T-helper 2 cell treated with Interferon-gamma antibody and Interleukin-4, amounts not matched to agents 100 ng/mL and 5 ng/mL, for 36 hours (primary cell): ENCODE data around the gene EPM2AIP1. TPM values are rescaled to one million over a fixed set of nuclear protein-coding genes. Genes with fewer than 3 reads are reported as not detected.
"Not testable (repeated sequence)": the region's sequence is repeated elsewhere in the genome, so short reads cannot be mapped to it uniquely, and the experiment has no call there.

Source experiments
- intact Hi-C: fragments of 100-400 bp; cut with micrococcal nuclease; formaldehyde crosslinking; loops from one replicate; pipeline ENCODE4 v1.15.1; 2023
- total RNA-seq: library from RNA; stranded (reverse); gene quantifications from 2 replicates; pipeline ENCODE4 v1.2.3, GENCODE V29; 2022

Gene EPM2AIP1
- total RNA-seq, 1 donor from 2014 or later = 24.4 TPM

- intact Hi-C loops = loop anchor here (1.0 to 2.0 kb wide), 4 partner anchors 23 to 1171 kb away; partner anchors contain the start of gene OXSR1
These were observed 674 bp upstream of the EPM2AIP1 start, which contains the start of gene MLH1 for GRCh38 chr3:36993326-36994283. TSS of gene MLH1 (plus strand) at chr3:36993518. CDS start at chr3:36993548, 30 bp downstream.

DNA sequence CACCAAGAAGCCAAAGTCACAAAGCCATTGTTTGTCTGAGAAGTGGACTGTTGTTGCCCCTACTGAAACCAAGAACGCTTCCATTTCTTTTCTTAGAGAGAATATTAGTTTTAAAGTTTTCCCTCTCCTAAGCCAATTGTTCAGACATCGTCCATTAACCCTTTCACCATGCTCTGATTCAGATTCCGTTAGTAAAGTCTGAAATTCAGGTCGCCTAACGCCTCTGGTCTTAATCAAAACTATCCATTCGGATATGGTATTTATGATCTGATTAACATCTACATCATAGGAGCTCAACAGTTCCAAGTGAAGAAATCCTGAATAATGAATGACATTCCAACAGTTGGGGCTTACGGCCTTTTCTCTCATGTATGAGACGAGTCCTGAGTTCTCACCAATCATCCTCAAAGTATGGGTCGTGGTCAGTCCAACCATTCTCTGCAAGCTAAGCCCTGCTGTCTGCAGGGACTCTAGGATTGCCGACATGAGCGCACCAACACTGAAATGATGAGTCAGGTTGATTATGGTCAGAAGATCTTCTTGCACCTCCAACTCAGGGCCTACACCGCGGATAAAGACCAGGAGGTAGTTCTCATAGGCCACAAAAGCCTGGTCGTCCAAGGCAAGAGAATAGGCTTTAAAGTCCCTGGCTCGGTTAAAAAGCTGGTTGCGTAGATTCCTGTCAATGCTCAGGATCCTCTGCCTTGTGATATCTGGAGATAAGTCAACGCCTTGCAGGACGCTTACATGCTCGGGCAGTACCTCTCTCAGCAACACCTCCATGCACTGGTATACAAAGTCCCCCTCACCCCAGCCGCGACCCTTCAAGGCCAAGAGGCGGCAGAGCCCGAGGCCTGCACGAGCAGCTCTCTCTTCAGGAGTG, 767 bp downstream of the EPM2AIP1 start:
- intact Hi-C loops = loop anchor here (2.0 kb wide), 1 partner anchor 1173 kb away; the partner anchor contains the start of gene OXSR1

DNA sequence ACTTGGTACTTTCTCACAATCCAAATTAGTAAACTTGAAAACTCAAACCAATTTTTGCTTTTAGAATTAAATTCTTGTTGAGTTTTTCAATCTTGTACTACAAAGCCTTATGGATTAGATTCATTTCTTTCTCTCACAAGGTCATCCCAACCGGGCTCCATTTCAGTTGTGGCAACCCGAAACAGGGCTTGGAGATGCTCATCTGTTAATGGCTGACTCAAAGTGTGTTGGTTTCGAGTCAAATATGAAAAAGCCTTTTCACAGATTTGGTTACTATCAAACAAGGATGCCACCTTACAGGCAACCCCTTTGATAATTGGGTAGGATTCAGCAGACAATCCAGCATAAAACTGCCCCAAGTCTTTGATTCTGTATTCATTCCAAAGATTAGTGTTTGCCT, 1.8 kb downstream of the EPM2AIP1 start:
- intact Hi-C loops = no loop called here

GRCh38 chr3:36989568-36989967, 3.4 kb downstream of the EPM2AIP1 start:
- intact Hi-C loops = no loop called here

DNA sequence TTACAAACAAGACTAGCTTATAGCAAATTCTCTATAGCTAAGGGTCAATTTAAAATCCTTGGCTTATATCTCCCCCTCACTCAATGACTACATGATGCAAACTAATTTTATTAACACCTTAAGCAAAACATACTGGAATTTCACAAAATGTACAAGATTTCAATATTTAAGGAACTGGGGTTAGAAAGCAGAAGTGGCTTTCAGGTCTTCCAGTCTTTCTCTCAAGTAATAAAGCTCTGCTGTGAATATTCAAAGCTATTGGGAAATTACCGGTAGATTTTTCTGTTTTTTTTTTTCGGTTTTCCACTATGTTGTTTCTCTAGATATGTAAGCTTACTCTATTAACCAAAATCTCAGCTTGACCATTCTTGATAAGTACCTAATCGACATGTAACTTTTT, 3.9 kb downstream of the EPM2AIP1 start:
- intact Hi-C loops = no loop called here

DNA sequence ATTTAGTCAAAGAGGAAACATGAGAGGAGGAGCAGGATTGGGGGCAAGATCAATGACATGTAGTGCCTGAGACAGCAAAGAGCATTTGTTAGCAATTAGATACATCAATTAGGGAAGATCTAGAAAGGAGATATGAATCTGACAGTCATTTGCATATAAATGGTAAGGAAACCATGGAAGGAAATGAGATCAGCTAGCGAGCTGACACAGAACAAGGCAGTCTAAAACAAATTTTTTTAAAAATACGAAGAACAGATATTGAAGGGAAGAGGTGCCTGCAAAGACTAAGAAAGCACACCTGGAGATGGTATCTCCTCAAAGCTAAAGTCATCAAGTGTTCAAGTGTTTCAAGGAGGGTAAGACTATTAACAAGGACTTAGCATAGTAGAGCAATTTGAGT, 4.6 kb downstream of the EPM2AIP1 start:
- intact Hi-C loops = no loop called here

GRCh38 chr3:36981006-36981405, 11.9 kb downstream of the EPM2AIP1 start:
- intact Hi-C loops = no loop called here

DNA sequence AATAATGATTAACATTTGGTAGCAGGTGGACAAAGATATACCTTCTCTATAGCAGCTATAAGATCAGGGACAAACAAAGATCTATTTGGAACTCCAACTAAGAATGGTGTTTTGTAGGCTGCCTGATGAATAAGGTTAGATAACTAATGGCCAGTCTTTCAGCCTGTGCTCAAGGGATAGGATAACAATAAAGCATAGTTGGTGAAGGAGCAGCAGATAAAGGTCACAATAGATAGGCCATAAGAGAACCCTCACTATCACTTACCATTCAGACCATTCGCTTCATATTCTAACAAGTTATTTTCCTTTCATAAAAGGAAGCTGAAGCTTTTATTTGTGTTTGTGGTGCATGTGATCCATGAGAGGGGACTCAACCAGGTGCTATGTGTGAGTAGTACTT, 19.8 kb downstream of the EPM2AIP1 start:
- intact Hi-C loops = no loop called here

DNA sequence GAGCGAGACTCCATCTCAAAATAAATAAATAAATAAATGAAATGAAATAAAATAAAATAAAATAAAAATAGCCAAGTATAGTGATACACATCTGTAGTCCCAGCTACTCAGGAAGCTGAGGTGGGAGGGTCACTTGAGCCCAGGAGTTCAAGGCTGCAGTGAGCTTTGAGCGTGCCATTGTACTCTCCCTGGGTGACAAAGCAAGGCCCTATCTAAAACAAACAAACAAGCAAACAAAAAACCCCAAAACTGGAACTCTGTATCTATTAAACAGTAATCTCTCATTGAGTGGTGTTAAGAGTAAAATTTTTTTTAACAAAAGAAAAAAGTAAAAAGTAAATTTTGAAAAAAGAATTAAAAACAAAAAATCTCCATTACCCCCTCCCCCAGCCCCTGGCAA, 20.8 kb downstream of the EPM2AIP1 start:
- intact Hi-C loops = no loop called here

GRCh38 chr3:36969540-36970432, 23.1 kb downstream of the EPM2AIP1 start:
- intact Hi-C loops = loop anchor here (1.0 kb wide), 1 partner anchor 24 kb away; the partner anchor contains the start of genes EPM2AIP1 and MLH1

GRCh38 chr3:36969085-36969484, 23.8 kb downstream of the EPM2AIP1 start:
- intact Hi-C loops = no loop called here

DNA sequence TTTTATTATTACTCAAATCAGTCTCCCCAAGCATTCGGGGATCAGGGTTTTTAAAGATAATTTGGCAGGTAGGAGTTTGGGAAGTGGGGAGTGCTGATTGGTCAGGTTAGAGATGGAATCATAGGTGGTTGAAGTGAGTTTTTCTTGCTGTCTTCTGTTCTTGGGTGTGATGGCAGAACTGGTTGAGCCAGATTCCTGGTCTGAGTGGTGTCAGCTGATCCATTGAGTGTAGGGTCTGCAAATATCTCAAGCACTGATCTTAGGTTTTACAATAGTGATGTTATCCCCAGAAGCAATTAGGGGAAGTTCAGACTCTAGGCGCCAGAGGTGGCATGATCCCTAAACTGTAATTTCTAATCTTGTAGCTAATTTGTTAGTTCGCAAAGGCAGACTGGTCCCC, 27.5 kb downstream of the EPM2AIP1 start:
- intact Hi-C loops = no loop called here

DNA sequence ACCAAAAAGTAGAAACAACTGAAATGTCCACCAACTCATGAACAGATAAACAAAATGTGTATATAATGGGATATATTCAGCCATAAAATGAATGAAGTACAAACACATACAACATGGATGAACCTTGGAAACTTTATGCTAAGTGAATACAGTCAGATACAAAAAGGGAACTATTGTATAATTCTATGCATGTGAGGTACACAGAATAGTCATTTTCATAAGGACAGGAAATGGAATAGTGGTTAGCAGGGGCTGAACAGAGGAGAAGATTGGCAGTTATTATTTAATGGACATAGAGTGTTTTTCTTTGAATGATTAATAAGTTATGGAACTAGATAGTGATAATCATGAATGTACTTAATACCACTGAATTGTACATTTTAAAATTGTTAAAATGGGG, 28.1 kb downstream of the EPM2AIP1 start:
- intact Hi-C loops = no loop called here

GRCh38 chr3:36964331-36964730, 28.6 kb downstream of the EPM2AIP1 start:
- intact Hi-C loops = no loop called here

DNA sequence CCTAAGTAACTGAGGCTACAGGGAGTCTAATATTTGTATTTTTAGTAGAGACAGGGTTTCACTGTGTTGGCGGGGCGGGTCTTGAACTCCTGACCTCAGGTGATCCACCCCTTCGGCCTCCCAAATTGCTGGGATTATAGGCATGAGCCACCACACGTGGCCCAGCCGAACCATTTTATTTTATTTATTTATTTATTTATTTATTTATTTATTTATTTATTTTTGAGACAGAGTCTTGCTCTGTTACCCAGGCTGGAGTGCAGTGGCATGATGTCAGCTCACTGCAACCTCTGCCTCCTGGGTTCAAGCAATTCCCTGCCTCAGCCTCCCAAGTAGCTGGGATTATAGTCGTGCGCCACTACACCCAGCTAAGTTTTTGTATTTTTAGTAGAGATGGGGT, 29.9 kb downstream of the EPM2AIP1 start:
- intact Hi-C loops = not testable (repeated sequence)

GRCh38 chr3:36960502-36960901, 32.4 kb downstream of the EPM2AIP1 start:
- intact Hi-C loops = no loop called here

GRCh38 chr3:36959821-36960220, 33.1 kb downstream of the EPM2AIP1 start:
- intact Hi-C loops = loop anchor here (2.0 kb wide), 2 partner anchors 47 to 91 kb away; no protein-coding TSS in a partner anchor

- intact Hi-C loops = loop anchor here (1.0 to 2.0 kb wide), 5 partner anchors 45 to 229 kb away; no protein-coding TSS in a partner anchor
These were observed 34.9 kb downstream of the EPM2AIP1 start for GRCh38 chr3:36957862-36958686.

GRCh38 chr3:36957063-36957462, 35.9 kb downstream of the EPM2AIP1 start:
- intact Hi-C loops = no loop called here

DNA sequence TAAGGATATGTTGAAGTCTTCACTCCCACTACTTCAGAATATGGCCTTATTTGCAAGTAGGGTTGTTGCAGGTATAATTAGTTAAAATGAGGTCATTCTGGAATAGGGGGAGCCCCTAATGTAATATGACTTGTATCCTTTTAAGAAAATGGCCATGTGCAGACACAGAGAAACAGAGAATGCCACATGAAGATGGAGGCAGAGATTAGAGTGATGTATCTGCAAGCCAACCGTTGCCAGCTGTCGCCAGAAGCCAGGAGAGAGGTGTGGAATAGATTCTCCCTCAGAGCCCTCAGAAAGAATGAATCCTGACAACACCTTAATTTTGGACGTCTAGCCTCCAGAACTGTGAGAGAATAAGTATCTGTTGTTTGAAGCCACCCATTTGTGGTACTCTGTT, 36.8 kb downstream of the EPM2AIP1 start:
- intact Hi-C loops = no loop called here
